HG02943 (cell line): ENCODE data around the gene TBCE.
"Not testable (repeated sequence)": the region's sequence is repeated elsewhere in the genome, so short reads cannot be mapped to it uniquely, and the experiment has no call there.

Source experiments
- ATAC-seq: cut with Tn5 transposase; IDR thresholded peaks from one replicate; pipeline ENCODE4 v1.9.1; 2021; ENCODE audit warnings: mild to moderate bottlenecking, low read depth, moderate library complexity; ENCODE audit not compliant: unreplicated experiment

TBCE gene

GRCh38 chr1:235442788-235443429 is 75.7 kb downstream of the TBCE start:
- ATAC-seq: no peak

GRCh38 chr1:235448616-235449015 is 81.4 kb downstream of the TBCE start:
- ATAC-seq: no peak

GRCh38 chr1:235450433-235450832 is 83.2 kb downstream of the TBCE start:
- ATAC-seq: no peak

GRCh38 chr1:235450886-235451483 is 83.8 kb downstream of the TBCE start:
- ATAC-seq: no peak

- ATAC-seq: no peak
Measured at GRCh38 chr1:235454021-235454420, 86.8 kb downstream of the TBCE start.

DNA sequence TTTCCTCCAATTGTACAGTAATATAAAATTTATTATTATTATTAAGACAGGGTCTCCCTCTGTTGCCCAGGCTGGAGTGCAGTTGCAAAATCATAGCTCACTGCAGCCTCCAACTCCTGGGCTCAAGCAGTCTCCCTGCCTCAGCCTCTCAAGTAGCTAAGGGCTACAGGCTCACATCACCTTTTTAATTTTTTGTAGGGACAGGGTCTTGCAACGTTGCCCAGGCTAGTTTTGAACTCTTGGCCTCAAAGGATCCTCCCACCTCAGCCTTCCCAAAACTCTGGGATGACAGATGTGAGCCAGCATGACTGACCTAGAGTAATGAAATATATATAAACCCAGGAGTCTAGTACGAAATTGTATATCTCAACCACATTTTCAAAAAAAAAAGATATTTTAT is 87.9 kb downstream of the TBCE start:
- ATAC-seq: no peak

- ATAC-seq: no peak
Measured at GRCh38 chr1:235455823-235456222, 88.6 kb downstream of the TBCE start.

GRCh38 chr1:235457856-235458255 is 90.6 kb downstream of the TBCE start:
- not testable (repeated sequence) for ATAC-seq

- ATAC-seq: no peak
Measured at GRCh38 chr1:235460770-235461169, 93.5 kb downstream of the TBCE start.

DNA sequence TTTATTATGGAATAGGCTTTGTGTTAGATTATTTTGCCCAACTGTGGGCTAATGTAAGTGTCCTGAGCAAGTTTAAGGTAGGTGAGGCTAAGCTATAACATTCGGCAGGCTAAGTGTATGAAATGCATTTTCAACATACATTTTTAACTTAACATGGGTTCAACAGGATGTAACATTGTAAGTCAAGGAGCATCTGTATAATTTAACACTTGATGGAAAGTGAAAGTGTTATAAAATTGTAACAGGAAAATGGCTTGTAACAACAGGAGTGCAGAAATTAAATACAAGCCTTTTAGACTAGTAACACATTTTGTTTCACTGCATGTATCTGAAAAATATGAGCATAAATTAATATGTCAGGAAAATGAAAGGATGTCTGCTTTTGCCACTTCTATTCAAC is 94.7 kb downstream of the TBCE start:
- ATAC-seq: no peak

GRCh38 chr1:235462832-235463231 is 95.6 kb downstream of the TBCE start:
- not testable (repeated sequence) for ATAC-seq

- ATAC-seq: no peak
Measured at GRCh38 chr1:235465066-235465465, 97.8 kb downstream of the TBCE start.

- ATAC-seq: no peak
Measured at GRCh38 chr1:235468004-235468403, 100.8 kb downstream of the TBCE start.

DNA sequence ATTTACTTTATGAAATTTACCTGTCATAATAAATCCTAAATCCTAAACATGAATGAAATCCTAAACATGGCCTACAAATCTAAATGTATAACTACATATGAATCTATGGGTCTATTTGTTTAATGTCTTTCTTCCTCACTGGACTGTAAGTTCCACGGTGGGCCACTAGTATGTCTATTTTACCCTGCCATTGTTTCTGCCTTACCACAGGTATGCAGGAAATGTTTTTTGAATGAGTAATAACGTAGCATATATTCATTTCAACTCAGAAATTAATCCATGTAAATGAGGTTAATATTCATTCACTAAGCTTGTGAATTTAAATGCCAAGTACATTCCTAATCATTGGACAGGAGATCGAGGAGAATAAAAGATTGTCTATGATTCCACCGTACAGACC is 101.7 kb downstream of the TBCE start:
- no peak for ATAC-seq

GRCh38 chr1:235469897-235470296 is 102.7 kb downstream of the TBCE start:
- not testable (repeated sequence) for ATAC-seq

DNA sequence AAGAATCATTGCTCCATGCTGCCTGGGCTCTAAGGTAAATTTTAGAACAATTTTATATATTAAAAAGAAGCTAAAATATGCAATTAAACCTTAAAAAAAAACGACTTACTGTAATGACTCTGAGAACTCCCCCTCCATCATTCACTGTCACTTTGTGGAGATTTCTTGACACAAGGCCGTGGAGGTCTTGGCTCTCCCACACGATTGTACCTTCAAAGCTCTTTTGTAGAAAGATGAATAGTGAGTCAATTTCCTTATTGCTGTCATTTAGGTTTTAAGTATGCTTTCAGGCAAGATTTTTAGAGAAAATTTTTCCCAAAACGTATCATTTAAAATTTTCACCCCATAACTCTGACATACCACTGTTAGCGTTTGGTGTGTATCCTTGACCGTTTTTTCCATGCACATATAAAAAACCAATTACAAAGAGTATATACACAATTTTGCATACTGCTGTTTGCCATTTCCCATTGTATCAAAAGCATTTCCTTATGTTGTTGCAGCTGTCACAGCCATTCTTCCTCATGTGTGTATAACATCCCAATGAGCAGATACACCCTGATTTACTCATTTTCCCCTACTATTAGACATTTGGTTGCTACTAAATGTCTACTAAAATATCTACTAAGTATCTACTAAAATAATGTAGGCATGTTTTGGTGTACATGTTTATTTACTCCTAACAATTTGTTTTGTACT is 103.7 kb downstream of the TBCE start:
- no peak for ATAC-seq

DNA sequence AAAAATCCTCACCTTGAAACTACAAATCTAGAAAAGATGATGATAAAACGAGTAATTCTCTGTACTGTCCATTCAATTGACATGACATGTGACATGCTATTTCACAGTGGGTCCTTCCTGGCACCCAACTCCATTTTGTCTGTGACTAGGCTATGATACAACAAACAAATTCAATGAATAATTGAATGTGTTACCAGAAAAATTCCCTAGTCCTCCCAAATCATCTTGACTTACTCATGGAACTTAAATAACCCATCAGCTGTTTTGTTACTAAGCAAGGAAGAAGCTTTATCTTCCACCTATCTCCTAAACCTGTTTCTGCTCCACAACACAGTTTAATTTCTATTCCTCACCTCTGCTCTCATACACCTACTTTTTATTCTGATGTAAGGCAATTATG is 106.6 kb downstream of the TBCE start:
- no peak for ATAC-seq

GRCh38 chr1:235483090-235483489 is 115.9 kb downstream of the TBCE start:
- ATAC-seq: no peak

DNA sequence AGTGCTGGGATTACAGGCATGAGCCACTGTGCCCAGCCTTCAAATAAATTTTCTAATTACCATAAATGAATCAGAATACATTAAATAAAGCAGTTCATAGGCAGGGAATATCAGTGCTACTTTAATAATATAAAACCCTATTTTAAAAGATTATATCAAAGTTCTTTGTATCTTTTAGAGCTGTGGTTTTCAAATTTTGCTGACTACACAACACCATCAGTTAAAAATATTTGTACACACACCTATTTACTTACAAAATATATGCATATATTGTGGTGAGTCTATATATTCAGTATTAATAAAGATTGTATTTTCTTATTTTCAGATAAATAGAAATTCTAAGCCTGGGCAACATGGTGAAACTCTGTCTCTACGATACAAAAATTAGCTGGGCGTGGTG is 118.3 kb downstream of the TBCE start:
- ATAC-seq: no peak

- ATAC-seq: no peak
Measured at GRCh38 chr1:235486321-235486720, 119.1 kb downstream of the TBCE start.

DNA sequence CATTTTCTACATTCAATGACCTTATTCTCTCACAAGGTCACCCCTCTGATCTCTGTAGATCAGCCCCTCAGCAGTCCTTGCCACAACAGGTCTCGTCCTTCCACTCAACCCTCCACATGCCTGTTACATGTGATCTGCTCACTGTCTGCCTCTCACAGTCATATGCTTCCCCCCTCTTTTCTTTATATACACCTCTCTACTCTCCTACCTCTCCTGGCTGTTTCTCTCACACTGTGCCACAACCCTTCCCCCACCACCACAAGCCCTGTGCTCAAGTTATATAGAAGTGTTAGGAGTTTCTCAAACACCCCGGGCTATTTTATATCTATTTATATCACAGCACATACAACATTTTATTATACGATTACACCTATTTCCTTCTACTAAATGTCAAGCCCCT is 124.4 kb downstream of the TBCE start:
- ATAC-seq: no peak

GRCh38 chr1:235494531-235494930 is 127.3 kb downstream of the TBCE start:
- no peak for ATAC-seq
